ENCODE data around the gene ALDH8A1.

The ALDH8A1 gene

GRCh38 chr6:134870677-134871498 lies 79.0 kb downstream of the ALDH8A1 start:
- no peak for DNase-seq (ENCODE audit: low read depth)

- DNase-seq (ENCODE audit: low read depth) = no peak
Measured at GRCh38 chr6:134868812-134869211, 81.1 kb downstream of the ALDH8A1 start.

Measured in GM04503 (cell line).